HL-60 (cell line): Measurements from ENCODE around the gene TMEM44.
"Not testable (repeated sequence)": the region's sequence is repeated elsewhere in the genome, so short reads cannot be mapped to it uniquely, and the experiment has no call there.

Experiments
- DNase-seq, 2 experiments: peaks; one replicate each; pipeline ENCODE4 v3.0.0-alpha.2; 2010 to 2020; ENCODE audit warnings: low read depth in 1 of 2, low spot score in 1 of 2
- H3K27ac ChIP-seq: fragments of 250-450 bp; sonication (Bioruptor Pico); replicated peaks from 2 replicates; pipeline ENCODE4 v1.5.1; 2020; ENCODE audit warnings: mild to moderate bottlenecking, moderate library complexity
- H3K27me3 ChIP-seq: fragments of 250-450 bp; sonication (Bioruptor Pico); 2 replicates; pipeline ENCODE4 v1.5.1; 2021; ENCODE audit warnings: mild to moderate bottlenecking, moderate library complexity; ENCODE audit not compliant: insufficient read depth, poor library complexity, severe bottlenecking
- H3K4me3 ChIP-seq: replicated peaks from 2 replicates; pipeline ENCODE4 v1.5.1; 2011; ENCODE audit warnings: mild to moderate bottlenecking, control low read depth, low read length; ENCODE audit not compliant: insufficient read depth
- GABPA ChIP-seq: IDR thresholded peaks from 2 replicates; pipeline ENCODE4 v1.6.1; 2012; ENCODE audit warnings: low read depth
- POLR2AphosphoS5 ChIP-seq: IDR thresholded peaks from 2 replicates; pipeline ENCODE4 v1.6.1; 2012; ENCODE audit warnings: low read depth
- SPI1 ChIP-seq: IDR thresholded peaks from 2 replicates; pipeline ENCODE4 v1.6.1; 2012; ENCODE audit warnings: low read depth, mild to moderate bottlenecking, borderline replicate concordance
- TF ChIP-seq, protein P1 (sequence below): IDR thresholded peaks from 2 replicates; pipeline ENCODE4 v1.6.1; 2012; ENCODE audit warnings: low read depth; ENCODE audit not compliant: insufficient replicate concordance
- TF ChIP-seq, protein P2 (sequence below): IDR thresholded peaks from one replicate; pipeline ENCODE4 v1.5.1; 2011; ENCODE audit warnings: low read length, control low read depth, inconsistent platforms; ENCODE audit not compliant: insufficient read depth

Gene TMEM44

DNA sequence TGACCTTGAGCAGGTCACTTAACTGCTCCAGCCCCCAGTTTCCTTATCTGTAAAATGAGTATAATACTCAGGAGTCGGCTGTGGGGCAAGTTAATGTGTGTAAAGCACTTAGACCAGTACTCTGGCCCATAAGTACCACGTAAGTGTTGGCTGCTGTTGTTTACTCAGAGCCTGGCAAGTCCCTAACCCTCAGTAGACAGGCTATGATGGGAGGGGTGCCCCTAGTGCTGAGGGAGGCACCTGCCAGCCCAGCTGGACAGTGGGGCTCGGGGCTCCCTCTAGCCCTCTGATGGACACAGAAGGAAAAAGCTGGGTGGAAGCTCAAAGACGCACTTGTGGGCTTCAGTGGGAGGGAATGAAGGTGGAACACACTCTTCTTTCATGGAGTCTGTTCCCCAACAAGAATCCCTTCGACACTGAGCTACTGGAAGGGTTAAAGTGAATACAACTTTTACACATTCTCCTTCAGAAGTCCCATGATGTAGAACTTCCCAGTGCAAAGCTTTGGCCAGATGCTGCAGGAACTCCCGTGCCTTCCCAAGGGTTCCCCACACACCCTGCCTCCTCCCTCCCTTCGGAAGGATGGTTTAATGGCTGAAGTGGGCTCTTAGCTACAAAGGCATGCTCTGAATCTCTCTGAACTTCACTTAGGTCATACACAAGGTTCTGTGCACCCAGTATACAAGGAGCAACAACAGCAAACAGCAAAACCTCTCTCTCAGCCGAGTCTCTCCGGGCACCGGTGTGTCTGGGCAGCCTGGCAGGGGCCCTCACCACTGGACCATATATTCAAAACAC, 25.4 kb downstream of the TMEM44 start:
- Histone ChIP-seq H3K4me3 (no peak overlapping the region), H3K27me3 (no peaks in the 10 kb centered on the region), H3K27ac (no peak overlapping the region)
- TF ChIP-seq SPI1 (no peak), GABPA (no peak)
- DNase-seq, result no peak

DNA sequence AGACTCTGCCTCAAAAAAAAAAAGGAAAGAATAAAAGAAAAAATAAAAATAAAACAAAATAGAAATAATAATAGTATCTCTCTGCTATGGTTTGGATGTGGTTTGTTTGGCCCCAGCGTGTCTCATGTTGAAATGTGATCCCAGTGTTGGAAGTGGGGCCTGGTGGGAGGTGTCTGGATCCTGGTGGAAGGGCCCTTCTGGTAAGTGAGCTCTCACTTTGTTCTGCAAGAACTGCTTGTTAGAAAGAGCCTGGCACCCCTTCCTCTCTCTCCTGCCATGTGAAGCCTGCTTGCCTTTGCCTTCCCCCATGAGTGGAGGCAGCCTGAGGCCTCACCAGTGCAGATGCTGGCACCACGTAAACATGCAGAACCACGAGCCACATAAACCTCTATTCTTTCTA, 26.3 kb downstream of the TMEM44 start:
- TF ChIP-seq SPI1 (no peak), GABPA (no peak), POLR2AphosphoS5 (no peak)
- TF ChIP-seq, protein P1, sequence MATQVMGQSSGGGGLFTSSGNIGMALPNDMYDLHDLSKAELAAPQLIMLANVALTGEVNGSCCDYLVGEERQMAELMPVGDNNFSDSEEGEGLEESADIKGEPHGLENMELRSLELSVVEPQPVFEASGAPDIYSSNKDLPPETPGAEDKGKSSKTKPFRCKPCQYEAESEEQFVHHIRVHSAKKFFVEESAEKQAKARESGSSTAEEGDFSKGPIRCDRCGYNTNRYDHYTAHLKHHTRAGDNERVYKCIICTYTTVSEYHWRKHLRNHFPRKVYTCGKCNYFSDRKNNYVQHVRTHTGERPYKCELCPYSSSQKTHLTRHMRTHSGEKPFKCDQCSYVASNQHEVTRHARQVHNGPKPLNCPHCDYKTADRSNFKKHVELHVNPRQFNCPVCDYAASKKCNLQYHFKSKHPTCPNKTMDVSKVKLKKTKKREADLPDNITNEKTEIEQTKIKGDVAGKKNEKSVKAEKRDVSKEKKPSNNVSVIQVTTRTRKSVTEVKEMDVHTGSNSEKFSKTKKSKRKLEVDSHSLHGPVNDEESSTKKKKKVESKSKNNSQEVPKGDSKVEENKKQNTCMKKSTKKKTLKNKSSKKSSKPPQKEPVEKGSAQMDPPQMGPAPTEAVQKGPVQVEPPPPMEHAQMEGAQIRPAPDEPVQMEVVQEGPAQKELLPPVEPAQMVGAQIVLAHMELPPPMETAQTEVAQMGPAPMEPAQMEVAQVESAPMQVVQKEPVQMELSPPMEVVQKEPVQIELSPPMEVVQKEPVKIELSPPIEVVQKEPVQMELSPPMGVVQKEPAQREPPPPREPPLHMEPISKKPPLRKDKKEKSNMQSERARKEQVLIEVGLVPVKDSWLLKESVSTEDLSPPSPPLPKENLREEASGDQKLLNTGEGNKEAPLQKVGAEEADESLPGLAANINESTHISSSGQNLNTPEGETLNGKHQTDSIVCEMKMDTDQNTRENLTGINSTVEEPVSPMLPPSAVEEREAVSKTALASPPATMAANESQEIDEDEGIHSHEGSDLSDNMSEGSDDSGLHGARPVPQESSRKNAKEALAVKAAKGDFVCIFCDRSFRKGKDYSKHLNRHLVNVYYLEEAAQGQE, result no peak
- TF ChIP-seq, protein P2, sequence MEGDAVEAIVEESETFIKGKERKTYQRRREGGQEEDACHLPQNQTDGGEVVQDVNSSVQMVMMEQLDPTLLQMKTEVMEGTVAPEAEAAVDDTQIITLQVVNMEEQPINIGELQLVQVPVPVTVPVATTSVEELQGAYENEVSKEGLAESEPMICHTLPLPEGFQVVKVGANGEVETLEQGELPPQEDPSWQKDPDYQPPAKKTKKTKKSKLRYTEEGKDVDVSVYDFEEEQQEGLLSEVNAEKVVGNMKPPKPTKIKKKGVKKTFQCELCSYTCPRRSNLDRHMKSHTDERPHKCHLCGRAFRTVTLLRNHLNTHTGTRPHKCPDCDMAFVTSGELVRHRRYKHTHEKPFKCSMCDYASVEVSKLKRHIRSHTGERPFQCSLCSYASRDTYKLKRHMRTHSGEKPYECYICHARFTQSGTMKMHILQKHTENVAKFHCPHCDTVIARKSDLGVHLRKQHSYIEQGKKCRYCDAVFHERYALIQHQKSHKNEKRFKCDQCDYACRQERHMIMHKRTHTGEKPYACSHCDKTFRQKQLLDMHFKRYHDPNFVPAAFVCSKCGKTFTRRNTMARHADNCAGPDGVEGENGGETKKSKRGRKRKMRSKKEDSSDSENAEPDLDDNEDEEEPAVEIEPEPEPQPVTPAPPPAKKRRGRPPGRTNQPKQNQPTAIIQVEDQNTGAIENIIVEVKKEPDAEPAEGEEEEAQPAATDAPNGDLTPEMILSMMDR, result no peak
- no peak for DNase-seq
- Histone ChIP-seq H3K4me3 (no peak overlapping the region), H3K27ac (no peak overlapping the region), H3K27me3 (no peaks in the 10 kb centered on the region)

GRCh38 chr3:194606163-194606562, 27.1 kb downstream of the TMEM44 start:
- Histone ChIP-seq H3K27ac (no peak overlapping the region), H3K27me3 (no peaks in the 10 kb centered on the region), H3K4me3 (no peak overlapping the region)
- TF ChIP-seq POLR2AphosphoS5 (no peak), SPI1 (no peak), GABPA (no peak)
- TF ChIP-seq, protein P1, result no peak
- TF ChIP-seq, protein P2, result no peak
- no peak for DNase-seq

- not testable (repeated sequence) for DNase-seq, H3K27ac ChIP-seq, H3K27me3 ChIP-seq, H3K4me3 ChIP-seq
Measured at GRCh38 chr3:194605314-194605713, 27.9 kb downstream of the TMEM44 start.

DNA sequence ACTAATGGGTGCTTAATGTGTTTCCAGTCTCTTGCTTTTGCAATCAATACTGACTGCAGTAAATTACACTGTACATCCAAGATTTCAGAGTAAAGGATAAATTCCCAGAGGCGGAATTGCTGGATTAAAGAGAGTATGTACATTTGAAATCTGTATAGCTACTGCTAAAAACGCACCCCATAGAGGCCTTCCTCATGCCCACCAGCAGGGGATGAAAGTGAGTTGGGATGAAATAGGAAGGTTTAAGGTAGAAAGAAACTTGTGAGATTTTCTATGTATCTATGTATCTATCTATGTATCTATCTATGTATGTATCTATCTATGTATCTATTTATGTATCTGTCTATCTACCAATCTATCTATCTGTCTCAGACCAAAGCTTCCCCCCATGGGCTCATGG, 28.4 kb downstream of the TMEM44 start:
- Histone ChIP-seq H3K27ac (no peak overlapping the region), H3K4me3 (no peak overlapping the region), H3K27me3 (no peaks in the 10 kb centered on the region)
- TF ChIP-seq, protein P1, result no peak
- TF ChIP-seq, protein P2, result peak; percentile 58
- DNase-seq, result no peak
